Panc1 (cell line): ENCODE measurements around the gene NDUFS7. TPM values are rescaled to one million over a fixed set of nuclear protein-coding genes. Genes with fewer than 3 reads are reported as not detected.

ENCODE experiments used
- ATAC-seq: fragments of 200-7000 bp; cut with Tn5 transposase; 2 replicates; pipeline ENCODE4 v1.9.1; 2020; ENCODE audit warnings: mild to moderate bottlenecking, moderate library complexity
- BruUV-seq: library from RNA; stranded (reverse); fragments of 400-500 nt; replicated peaks from 2 replicates; lab custom pipeline; 2021; lab: Mats Ljungman, UMichigan
- CTCF ChIA-PET: fragments of 300-600 bp; sonication (Branson Sonifier 250); formaldehyde crosslinking; loops from one replicate; lab custom pipeline; 2022; ENCODE audit warnings: antibody characterized with exemption; lab: Charles Lee
- POLR2A ChIA-PET: fragments of 300-600 bp; sonication (Branson Sonifier 250); formaldehyde crosslinking; loops from one replicate; lab custom pipeline; 2022; ENCODE audit warnings: antibody characterized with exemption; lab: Charles Lee
- DNase-seq: peaks from one replicate; pipeline ENCODE4 v3.0.0-alpha.2; 2010; ENCODE audit warnings: low read depth, low spot score
- H3K27ac ChIP-seq: 2 replicates; pipeline ENCODE4 v1.5.1; 2011; ENCODE audit warnings: mild to moderate bottlenecking, low read length, inconsistent platforms
- H3K27me3 ChIP-seq: fragments of 200-500 bp; sonication (Bioruptor generic); 2 replicates; pipeline ENCODE4 v1.6.0; 2014; ENCODE audit warnings: low read length, inconsistent platforms; ENCODE audit not compliant: control insufficient read depth, insufficient read depth
- H3K36me3 ChIP-seq: fragments of 200-500 bp; sonication (Bioruptor generic); 2 replicates; pipeline ENCODE4 v1.5.1; 2014; ENCODE audit warnings: inconsistent platforms, mild to moderate bottlenecking, low read length, moderate library complexity; ENCODE audit not compliant: control insufficient read depth, insufficient read depth
- H3K4me1 ChIP-seq: 2 replicates; pipeline ENCODE4 v1.5.1; 2011; ENCODE audit warnings: inconsistent platforms, mild to moderate bottlenecking, low read length, moderate library complexity; ENCODE audit not compliant: control insufficient read depth, insufficient read depth
- H3K4me3 ChIP-seq, 2 experiments: 2 replicates each; pipeline ENCODE4 v1.5.1; 2011 to 2012; ENCODE audit warnings: low read depth in 2 of 2, low read length in 2 of 2, mild to moderate bottlenecking in 2 of 2, inconsistent platforms in 1 of 2, moderate library complexity in 1 of 2
- H3K9me3 ChIP-seq: fragments of 200-500 bp; sonication (Bioruptor generic); 2 replicates; pipeline ENCODE4 v1.5.1; 2014; ENCODE audit warnings: low read depth, mild to moderate bottlenecking, inconsistent platforms, low read length, moderate library complexity; ENCODE audit not compliant: control insufficient read depth, insufficient read depth
- POLR2AphosphoS5 ChIP-seq: IDR thresholded peaks from 2 replicates; pipeline ENCODE4 v1.6.1; 2012; ENCODE audit warnings: mild to moderate bottlenecking, low read depth, low read length, moderate library complexity
- SIN3A ChIP-seq: IDR thresholded peaks from 2 replicates; pipeline ENCODE4 v1.6.1; 2012; ENCODE audit warnings: low read depth, mild to moderate bottlenecking, low read length, moderate library complexity, borderline replicate concordance; ENCODE audit not compliant: insufficient read depth
- TCF7L2 ChIP-seq: IDR thresholded peaks from 2 replicates; pipeline ENCODE4 v1.6.1; 2011; ENCODE audit warnings: mild to moderate bottlenecking, low read depth, low read length, inconsistent platforms
- in situ Hi-C: cut with HindIII; loops from 2 replicates; pipeline ENCODE4 v1.10.0; 2016; ENCODE audit warnings: low sequenced_read_pairs, low pct_unique_long_range_greater_than_20kb
- intact Hi-C: fragments of 100-400 bp; cut with micrococcal nuclease; formaldehyde crosslinking; loops from one replicate; pipeline ENCODE4 v1.10.0; 2022; ENCODE audit not compliant: unreplicated experiment
- total RNA-seq: library from RNA; stranded (reverse); gene quantifications from one replicate; pipeline ENCODE4 v1.2.1, GENCODE V29; 2021; ENCODE audit not compliant: unreplicated experiment
- TF ChIP-seq, protein P1 (sequence below), 2 experiments: IDR thresholded peaks; 2 replicates each; pipeline ENCODE4 v1.6.1; 2011 to 2012; ENCODE audit warnings: low read depth in 2 of 2, control low read depth in 1 of 2, low read length in 1 of 2, mild to moderate bottlenecking in 1 of 2, moderate library complexity in 1 of 2; ENCODE audit not compliant: insufficient read depth in 1 of 2
- TF ChIP-seq, protein P2 (sequence below): fragments of 450-650 bp; IDR thresholded peaks from 2 replicates; pipeline ENCODE4 v1.5.1; 2017; ENCODE audit warnings: mild to moderate bottlenecking

The NDUFS7 gene
- total RNA-seq, 1 experiment from 2014 or later = 73.0 TPM

DNA sequence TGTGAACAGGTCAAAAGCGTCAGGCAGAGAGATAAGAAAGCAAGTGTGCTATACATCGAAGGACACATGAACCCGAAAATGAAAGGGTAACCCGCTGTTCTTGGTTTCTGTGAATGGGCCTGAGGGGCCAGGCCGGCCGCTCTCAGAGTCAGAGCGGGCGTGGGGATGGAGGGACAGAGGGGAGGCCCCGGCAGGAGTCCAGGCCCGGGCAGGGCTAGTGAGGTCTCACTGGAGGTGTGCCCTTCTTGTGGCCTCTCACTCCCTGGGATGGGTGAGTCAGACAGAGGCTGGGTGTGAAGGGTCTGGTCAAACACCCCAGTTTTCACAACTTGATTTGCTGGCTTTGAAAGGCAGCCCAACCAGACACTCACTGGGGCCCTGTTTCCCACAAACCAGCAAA, 17.4 kb upstream of the NDUFS7 start:
- Histone ChIP-seq H3K36me3 (no peaks in the 10 kb centered on the region), H3K27me3 (no peaks in the 10 kb centered on the region), H3K9me3 (no peaks in the 10 kb centered on the region), H3K4me3 (no peak overlapping the region), H3K4me1 (no peaks in the 10 kb centered on the region), H3K27ac (no peak overlapping the region)
- no peak for DNase-seq
- intact Hi-C loops (no loop called here), in situ Hi-C loops (no loop called here)
- POLR2A ChIA-PET = interaction anchor here (0.5 kb wide), 1 partner anchor 18 kb away, joined by 8 read pairs; no protein-coding TSS in a partner anchor
- CTCF ChIA-PET = no interaction called here
- no TSS peak for BruUV-seq
- no peak for ATAC-seq
- TF ChIP-seq SIN3A (no peak), TCF7L2 (no peak), POLR2AphosphoS5 (no peak)
- TF ChIP-seq, protein P1, sequence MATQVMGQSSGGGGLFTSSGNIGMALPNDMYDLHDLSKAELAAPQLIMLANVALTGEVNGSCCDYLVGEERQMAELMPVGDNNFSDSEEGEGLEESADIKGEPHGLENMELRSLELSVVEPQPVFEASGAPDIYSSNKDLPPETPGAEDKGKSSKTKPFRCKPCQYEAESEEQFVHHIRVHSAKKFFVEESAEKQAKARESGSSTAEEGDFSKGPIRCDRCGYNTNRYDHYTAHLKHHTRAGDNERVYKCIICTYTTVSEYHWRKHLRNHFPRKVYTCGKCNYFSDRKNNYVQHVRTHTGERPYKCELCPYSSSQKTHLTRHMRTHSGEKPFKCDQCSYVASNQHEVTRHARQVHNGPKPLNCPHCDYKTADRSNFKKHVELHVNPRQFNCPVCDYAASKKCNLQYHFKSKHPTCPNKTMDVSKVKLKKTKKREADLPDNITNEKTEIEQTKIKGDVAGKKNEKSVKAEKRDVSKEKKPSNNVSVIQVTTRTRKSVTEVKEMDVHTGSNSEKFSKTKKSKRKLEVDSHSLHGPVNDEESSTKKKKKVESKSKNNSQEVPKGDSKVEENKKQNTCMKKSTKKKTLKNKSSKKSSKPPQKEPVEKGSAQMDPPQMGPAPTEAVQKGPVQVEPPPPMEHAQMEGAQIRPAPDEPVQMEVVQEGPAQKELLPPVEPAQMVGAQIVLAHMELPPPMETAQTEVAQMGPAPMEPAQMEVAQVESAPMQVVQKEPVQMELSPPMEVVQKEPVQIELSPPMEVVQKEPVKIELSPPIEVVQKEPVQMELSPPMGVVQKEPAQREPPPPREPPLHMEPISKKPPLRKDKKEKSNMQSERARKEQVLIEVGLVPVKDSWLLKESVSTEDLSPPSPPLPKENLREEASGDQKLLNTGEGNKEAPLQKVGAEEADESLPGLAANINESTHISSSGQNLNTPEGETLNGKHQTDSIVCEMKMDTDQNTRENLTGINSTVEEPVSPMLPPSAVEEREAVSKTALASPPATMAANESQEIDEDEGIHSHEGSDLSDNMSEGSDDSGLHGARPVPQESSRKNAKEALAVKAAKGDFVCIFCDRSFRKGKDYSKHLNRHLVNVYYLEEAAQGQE (IDR thresholded peaks at IDR 0.05; ENCODE audit: insufficient read depth in 1 of 2, low read depth in 2 of 2, low read length in 1 of 2) = no peak
- TF ChIP-seq, protein P2, sequence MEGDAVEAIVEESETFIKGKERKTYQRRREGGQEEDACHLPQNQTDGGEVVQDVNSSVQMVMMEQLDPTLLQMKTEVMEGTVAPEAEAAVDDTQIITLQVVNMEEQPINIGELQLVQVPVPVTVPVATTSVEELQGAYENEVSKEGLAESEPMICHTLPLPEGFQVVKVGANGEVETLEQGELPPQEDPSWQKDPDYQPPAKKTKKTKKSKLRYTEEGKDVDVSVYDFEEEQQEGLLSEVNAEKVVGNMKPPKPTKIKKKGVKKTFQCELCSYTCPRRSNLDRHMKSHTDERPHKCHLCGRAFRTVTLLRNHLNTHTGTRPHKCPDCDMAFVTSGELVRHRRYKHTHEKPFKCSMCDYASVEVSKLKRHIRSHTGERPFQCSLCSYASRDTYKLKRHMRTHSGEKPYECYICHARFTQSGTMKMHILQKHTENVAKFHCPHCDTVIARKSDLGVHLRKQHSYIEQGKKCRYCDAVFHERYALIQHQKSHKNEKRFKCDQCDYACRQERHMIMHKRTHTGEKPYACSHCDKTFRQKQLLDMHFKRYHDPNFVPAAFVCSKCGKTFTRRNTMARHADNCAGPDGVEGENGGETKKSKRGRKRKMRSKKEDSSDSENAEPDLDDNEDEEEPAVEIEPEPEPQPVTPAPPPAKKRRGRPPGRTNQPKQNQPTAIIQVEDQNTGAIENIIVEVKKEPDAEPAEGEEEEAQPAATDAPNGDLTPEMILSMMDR = no peak

DNA sequence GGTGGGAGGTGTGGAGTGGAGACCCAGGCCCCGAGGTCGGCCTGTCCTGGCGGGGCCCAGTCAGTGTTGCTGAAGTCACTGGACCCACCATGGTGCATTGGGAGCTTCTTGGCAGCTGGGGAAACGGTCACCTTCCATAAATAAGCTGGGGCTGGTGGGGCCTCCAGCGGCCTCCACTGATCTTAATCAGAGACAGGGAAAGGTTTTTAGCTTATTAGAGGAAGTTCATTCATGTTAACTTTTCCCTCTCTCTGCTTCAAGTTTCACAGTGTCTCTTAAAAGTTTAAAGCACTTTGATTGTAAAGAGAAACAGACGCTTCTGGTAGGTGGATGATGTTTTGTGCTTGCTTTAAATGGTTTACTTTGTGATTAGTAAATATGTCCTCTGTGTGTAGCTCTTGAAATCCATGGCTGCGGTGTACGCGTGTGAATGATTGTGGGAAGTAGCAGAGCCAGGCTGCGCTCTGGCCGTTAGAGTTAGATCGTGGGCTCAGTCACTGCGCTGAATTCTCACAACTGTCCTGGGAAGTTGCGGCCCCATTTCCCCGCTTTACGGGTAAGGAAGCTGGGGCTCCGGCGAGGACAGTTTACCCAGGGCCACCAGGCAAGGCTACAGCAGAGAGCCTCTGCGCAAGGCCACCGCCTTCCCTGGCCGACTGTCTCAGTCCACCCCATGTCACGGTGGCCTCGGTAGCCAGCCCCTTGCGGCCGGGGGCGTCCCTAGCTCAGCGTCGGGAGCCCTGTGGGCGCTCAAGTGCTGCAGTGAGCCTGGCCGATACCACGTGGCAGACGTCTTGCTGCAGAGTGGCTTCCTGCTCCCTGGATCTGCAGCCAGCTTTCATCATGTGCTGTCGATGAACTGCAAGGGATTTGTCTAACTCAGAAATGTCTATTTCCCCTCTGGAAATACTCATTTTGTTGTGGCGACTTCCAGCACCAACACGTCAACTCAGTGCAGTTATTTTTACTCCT, 16.5 kb upstream of the NDUFS7 start:
- Histone ChIP-seq H3K27me3 (no peaks in the 10 kb centered on the region), H3K4me3 (no peak overlapping the region), H3K27ac (no peak overlapping the region), H3K4me1 (no peaks in the 10 kb centered on the region), H3K9me3 (no peaks in the 10 kb centered on the region), H3K36me3 (no peaks in the 10 kb centered on the region)
- POLR2A ChIA-PET = no interaction called here
- intact Hi-C loops (no loop called here), in situ Hi-C loops (no loop called here)
- TF ChIP-seq, protein P1 (IDR thresholded peaks at IDR 0.05; ENCODE audit: insufficient read depth in 1 of 2, low read depth in 2 of 2, low read length in 1 of 2) = no peak
- TF ChIP-seq POLR2AphosphoS5 (no peak), TCF7L2 (no peak)
- BruUV-seq = no TSS peak
- ATAC-seq (no peak), DNase-seq (no peak)
- CTCF ChIA-PET = no interaction called here
